ENCODE measurements around the gene ITLN2.
"Not testable (repeated sequence)": the region's sequence is repeated elsewhere in the genome, so short reads cannot be mapped to it uniquely, and the experiment has no call there.

Gene ITLN2

DNA sequence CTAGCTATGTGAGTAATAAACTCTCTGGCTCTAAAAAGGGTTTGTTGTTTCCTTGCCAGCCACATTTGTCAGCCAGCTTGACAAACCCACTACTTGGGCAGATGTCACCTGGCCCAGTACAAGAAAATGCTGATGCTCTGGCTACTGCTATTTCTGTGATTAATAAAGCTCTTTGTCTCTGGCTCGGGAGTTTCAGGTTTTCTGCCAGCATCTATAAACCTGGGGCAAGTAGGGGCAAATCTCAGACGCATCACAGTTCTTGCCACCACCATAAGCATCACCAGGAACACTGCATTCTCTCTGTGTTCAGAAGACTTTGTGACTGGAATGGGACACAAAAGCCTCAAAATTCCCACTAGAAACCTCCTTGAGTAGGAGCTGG, 2.5 kb downstream of the ITLN2 start:
- no peak for DNase-seq

DNA sequence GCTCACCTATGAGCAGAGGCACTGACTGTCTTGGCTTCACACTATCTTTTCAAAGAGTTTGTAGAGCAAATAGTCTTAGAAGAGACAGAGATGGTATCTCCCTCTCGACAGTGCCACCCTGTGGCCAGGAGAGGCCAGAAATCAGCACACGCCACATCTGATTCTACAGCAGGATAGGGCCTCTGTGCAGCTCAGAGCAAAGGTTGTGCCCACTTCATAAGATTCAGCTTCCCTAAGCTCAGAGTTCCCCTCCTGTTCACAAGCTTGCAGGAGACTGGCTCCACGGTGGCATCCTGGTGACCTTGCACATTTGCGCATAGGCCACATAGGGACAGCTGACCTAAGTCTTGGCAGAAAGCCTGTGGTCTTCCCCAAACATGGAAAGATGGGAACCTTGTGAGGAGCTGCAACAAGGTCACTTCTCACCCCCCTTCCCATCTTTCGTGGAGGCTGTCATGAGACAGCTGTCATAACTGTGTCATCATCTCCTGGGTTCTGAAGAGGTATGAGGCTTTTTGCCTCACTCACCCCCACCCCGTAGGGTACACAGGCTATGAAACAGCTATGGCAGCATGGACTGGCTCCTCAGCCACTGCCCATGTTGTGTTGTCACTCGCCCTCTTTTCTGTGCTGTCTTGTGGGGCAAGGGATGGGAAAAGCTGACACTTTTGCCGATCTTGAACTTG, 3.0 kb downstream of the ITLN2 start:
- DNase-seq, result no peak

DNA sequence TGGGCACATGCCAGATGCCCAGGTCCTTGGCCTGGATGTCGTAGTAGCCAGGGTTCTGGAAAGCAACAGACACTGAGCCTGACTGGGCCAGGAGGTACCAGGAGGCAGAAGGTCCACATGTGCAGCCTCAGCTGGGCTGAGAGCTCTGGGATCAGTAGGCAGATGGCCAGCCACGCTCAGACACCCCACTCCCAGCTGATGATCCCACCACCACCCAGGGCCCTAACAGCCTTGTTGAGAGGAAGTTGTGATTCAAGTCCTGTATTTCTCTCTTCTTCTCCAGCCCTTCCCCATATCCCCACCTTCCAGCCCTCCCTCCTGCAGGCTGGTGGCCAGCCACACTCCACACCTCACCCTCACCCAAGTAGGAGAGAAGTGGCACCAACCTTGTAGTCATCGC, 4.0 kb downstream of the ITLN2 start:
- DNase-seq, result no peak

DNA sequence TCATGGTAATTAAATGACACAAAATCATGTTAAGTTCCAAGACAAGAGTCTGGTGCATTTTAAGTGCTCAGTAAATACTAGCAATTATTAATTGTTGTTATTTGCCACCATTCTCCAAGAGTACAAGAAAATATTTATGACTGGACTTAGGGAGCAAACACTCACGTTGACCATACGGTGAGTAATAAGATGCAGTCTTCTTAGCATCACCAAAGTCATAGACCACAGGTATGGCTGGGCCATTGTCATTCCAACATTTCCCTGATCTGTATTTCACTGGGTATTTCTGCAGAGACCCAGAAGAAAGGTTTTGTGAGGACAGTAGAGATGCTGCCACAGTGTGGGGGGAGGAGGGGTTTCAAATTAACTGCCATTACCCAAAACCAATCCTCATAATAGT, 4.7 kb downstream of the ITLN2 start:
- no peak for DNase-seq

DNA sequence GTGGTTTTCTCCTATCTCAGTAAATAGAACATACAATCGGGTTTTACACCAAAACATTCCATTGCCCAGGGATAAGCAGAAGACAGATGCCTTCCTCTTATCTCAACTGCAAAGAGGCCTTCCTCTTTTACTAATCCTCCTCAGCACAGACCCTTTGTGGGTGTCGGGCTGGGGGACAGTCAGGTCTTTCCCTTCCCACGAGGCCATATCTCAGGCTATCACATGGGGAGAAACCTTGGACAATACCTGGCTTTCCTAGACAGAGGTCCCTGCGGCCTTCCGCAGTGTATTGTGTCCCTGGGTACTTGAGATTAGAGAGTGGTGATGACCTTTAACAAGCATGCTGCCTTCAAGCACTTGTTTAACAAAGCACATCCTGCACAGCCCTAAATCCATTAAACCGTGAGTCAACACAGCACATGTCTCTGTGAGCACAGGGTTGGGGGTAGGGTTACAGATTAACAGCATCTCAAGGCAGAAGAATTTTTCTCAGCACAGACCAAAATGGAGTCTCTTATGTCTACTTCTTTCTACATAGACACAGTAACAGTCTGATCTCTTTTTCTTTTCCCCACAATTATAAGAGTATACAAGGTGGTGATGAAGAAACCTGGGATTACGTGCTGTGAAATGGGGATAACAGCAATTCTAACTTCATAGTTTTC, 5.3 kb downstream of the ITLN2 start:
- not testable (repeated sequence) for DNase-seq

DNA sequence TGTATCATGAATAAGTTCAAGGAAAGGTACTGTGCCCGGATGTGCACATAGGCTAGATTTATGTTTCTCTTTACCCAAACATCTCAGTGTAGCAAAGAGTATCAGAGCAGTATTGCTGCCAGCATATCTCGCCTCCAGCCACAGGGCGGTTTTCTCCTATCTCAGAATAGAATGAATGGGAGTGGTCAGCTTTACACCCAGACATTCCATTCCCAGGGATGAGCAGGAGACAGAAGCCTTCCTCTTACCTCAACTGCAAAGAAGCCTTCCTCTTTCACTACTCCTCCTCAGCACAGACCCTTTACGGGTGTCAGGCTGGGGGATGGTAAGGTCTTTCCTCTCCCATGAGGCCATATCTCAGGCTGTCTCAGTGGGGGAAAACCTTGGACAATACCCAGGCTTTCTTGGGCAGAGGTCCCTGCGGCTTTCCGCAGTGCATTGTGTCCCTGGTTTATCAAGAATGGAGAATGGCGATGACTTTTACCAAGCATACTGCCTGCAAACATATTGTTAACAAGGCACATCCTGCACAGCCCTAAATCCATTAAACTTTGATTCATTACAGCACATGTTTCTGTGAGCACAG, 7.3 kb downstream of the ITLN2 start:
- DNase-seq, result not testable (repeated sequence)

DNA sequence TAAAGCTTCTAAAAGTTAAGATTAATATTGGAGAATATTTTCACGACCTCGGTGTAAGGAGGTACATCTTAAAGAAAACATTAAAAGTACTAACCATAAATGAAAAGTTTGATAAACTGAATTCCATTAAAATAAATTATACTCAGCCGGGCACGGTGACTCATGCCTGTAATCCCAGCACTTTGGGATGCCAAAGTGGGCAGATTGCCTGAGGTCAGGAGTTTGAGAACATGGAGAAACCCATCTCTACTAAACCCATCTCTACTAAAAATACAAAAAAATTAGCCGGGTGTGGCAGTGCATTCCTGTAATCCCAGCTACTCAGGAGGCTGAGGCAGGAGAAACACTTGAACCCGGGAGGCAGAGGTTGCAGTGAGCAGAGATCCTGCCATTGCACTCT, 8.7 kb downstream of the ITLN2 start:
- DNase-seq, result not testable (repeated sequence)

DNA sequence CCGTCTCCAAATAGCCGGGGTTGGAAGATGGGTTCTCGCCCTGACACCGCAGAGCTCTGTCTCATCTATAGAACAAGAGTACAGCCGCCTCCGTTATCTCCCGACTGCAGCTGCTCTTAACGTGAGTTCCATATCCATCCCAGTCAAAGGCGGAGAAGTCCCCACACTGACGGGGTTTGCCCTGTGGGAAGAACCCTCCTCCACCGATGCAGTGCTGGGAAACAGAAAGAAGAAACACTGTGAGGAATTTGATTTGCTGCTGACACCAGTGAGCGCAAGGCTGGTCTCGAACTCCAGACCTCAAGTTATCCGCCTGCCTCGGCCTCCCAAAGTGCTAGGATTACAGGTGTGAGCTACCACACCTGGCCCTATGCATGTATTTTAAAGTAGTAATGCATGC, 9.5 kb downstream of the ITLN2 start:
- DNase-seq, result no peak

DNA sequence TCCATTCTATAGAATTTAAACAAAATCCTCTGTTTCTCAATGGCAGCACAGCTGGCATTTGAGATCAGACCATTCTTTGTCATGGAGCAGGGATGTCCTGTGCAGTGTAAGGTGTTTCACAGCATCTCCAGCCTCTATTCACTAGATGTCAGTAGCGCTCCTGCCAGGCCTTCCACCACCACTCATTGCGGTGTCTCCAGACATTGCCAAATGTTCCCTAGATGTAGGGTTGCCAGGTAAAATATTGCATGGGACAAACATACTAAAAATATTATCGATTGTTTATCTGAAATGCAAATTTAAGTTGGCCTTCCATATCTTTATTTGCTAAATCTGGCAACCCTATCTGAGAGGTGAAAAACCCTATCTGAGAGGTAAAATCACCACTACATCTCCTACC, 11.7 kb downstream of the ITLN2 start:
- no peak for DNase-seq

DNA sequence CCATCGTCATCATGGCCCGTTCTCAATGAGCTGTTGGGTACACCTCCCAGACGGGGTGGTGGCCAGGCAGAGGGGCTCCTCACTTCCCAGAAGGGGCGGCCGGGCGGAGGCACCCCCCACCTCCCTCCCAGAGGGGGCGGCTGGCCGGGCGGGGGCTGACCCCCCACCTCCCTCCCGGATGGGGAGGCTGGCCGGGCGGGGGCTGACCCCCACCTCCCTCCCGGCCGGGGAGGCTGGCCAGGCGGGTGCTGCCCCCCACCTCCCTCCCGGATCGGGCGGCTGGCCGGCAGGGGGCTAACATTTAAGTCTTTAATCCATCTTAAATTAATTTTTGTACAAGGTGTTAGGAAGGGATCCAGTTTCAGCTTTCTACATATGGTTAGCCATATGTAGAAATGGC, 17.9 kb downstream of the ITLN2 start:
- DNase-seq, result not testable (repeated sequence)

DNA sequence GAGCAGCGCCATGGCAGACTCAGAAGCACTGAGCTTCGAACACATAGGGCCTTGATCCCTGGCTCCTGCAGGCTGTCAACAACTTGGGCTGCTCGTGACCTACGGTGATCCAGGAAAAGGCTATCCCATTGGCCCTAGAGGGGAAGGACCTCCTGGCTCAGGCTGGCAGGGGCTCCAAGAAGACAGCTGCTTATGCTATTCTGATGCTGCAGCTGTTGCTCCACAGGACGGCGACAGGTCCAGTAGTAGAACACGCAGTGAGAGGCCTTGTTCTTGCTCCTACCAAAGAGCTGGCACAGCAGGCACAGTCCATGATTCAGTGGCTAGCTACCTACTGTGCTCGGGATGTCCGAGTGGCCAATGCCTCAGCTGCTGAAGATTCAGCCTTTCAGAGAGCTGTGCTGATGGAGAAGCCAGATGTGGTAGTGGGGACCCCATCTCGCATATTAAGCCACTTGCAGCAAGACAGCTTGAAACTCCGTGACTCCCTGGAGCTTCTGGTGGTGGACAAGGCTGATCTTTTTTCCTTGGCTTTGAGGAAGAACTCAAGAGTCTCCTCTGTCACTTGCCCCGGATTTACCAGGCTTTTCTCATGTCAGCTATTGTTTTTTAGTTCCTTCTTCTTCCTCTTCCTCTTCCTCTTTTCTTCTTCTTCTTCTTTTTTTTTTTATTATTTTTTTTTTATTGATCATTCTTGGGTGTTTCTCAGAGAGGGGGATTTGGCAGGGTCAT, 18.9 kb downstream of the ITLN2 start:
- DNase-seq, result no peak

DNA sequence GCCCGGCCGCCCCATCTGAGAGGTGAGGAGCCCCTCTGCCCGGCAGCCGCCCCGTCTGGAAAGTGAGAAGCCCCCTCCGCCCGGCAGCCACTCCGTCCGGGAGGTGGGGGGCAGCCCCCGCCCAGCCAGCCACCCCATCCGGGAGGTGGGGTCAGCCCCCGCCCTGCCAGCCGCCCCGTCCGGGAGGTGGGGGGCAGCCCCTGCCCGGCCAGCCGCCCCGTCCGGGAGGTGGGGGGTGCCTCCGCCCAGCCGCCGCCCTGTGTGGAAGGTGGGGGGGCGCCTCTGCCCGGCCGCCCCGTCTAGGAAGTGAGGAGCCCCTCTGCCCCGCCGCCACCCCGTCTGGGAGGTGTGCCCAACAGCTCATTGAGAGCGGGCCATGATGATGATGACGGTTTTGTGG, 21.3 kb downstream of the ITLN2 start:
- not testable (repeated sequence) for DNase-seq

DNA sequence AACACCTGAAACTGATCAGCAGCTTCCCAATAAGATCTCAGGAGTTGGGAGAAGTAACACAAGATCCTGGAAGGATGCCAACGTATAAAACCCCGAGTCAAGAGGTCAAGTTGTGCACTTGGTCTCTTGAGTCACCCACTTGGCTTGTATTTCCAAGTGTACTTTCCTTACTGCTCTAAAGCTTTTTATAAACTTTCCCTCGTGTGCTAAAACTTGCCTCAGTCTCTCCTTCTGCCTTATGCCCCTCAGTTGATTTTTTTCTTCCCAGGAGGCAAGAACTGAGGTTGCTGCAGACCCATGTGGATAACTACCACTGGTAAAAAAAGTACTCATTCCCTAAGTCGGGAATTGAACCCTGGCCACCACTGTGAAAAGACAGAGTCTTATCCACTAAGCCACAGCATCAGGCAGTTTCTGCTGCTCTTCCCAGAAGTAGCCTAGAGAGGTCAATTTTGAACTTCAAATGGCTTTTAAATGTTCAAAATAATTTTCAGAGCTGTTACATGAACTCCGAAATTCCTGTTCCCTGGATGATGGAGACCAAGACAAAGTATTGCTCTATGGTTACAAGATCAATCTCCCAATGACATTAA, 28.9 kb downstream of the ITLN2 start:
- DNase-seq, result no peak

DNA sequence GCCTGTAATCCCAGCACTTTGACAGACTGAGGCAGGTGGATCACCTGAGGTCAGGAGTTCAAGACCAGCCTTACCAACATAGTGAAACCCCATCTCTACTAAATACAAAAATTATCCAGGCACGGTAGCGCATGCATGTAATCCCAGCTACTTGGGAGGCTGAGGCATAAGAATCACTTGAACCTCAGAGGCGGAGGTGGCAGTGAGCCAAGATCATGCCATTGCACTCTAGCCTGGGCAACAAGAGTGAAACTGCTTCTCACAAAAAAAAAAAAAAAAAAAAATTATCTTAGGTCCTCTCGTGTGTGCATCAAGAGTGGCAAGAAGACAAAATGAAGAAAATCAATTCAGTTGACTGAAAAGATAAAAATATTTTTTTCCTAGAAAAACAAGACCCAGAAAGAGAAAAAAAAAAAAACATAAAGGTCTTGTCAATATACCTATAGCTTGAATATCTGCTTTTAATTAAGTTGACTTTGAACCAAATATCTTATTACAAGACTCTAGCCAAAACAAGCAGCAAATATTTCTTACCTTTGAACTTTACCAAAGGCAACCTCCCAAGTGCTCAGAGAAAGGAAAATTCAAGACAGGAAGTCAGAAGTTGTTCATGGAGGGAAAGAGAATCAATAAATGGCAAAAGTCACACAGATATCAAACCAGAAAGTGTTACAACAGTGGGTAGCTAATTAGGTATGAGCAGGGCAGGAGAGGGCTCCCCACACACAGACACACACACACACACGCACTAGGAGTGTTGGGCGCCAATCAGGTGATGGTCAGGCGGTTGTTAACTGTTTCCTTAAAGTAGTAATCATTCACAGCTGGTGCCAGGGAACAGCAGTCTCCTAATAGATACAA, 29.6 kb downstream of the ITLN2 start:
- no peak for DNase-seq

DNA sequence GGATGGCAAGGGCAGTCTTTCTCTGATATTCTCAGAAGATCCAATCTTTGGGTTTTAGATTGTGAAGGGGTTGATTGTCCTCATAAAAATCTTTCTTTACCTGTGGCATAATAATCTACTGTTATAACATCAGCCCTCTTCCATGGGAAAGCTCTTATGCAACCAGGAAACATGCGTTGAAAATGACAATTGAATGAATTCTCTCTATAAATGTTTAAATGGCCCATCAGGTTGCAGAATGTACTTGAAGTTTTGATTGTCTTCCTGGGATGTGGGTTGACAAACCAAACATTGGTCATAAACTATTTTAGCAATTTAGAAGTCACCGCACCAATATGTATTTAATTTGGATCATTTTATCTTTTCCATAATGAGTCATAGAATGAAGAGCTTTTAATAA, 37.9 kb downstream of the ITLN2 start:
- DNase-seq, result no peak

DNA sequence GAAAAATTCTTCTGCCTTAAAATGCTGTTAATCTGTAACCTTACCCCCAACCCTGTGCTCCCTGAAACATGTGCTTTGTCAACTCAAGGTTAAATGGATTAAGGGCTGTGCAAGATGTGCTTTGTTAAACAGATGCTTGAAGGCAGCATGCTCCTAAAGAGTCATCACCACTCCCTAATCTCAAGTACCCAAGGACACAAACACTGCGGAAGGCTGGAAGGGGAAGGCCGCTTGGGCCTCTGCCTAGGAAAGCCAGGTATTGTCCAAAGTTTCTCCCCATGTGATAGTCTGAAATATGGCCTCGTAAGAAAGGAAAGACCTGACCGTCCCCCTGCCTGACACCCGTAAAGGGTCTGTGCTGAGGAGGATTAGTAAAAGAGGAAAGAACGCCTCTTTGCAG, 41.4 kb downstream of the ITLN2 start:
- not testable (repeated sequence) for DNase-seq

DNA sequence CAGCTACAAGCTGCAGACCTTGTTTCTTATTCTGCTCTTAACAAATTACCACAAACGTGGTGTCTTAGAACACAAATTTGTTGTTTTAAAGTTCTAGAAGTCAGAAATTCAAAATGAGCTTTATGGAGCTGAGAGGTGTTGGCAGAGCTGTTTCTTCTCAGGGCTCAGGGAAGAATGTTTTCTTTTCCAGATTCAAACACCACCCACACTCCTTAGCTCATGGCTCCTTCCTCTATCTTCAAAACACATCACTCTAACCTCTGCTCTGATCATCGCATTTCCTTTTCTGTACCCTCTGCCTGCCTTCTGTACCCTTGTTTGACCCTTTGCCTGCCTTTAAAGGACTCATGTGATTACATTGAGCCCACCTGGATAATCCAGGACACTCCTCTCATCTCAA, 42.7 kb downstream of the ITLN2 start:
- DNase-seq, result no peak

DNA sequence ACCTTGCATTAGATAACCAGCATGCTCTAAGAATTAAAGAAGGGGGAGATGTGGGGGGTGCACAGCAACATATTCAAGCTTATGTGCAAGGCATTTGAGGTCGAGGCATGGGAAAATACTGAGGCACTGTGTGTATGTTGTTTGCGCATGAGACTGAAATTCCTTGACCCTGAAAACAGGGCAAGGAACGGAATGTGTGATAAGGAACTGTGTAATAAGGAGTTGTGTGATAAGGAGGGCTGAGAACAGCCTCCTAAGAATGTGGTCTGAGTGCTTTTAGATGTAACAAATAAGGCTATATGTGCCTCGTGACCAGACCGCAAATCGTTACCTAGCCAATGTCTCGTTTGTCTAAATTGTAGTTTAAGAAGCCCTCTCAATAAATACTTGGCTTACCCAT, 43.2 kb downstream of the ITLN2 start:
- DNase-seq, result no peak

DNA sequence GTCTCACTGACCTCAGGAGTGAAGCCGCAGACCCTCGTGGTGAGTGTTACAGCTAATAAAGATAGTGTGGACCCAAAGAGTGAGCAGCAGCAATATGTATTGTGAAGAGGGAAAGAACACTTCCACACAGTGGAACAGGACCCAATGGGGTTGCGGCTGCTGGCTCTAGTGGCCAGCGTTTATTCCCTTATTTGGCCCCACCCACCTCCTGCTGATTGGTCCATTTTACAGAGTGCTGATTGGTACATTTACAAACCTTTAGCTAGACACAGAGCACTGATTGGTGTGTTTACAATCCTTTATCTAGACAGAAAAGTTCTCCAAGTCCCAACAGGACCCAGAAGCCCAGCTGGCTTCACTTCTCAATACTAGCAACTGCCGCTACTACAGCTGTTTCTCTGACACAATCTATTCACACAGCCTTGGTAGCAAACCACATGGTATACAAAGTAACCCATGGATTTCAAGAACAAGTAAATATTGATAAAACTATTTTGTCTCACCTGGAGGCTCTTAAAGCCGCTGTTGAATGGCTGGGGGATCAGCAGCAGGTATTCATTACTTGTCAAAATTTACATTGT, 44.3 kb downstream of the ITLN2 start:
- no peak for DNase-seq

DNA sequence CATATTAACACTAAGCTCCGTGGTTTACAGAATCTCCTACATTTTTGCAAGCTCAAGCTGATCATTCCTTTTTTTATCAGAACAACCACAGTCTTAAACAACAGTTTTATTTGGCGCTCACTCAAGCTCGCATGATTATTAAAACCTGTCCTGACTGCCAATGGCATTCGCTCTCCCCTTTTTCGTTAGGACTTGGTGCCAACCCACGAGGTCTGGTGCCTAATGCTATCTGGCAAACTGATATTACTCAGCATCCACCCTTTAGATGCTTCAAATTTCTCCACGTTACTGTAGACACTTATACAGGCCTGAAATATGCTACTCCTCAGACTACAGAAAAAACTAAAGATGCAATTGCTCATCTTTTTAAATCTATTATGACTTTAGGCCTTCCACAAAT, 46.6 kb downstream of the ITLN2 start:
- no peak for DNase-seq

DNA sequence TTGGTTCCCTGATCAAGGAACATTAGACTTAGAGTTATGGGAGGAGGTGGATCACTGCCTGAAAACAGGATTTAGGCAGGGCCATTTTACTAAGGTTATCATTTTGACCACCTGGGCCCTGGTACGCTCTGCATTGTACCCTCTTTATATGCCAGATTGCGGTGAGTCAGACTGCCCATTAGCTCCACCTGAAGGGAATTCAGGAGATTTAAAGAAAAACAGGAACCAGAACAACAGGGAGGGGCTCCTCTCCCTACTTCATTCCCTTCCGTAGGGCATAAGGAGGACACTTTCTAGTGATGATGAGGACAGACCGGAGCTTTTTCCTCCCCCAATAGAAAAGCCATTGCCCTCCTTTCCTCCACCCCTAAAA, 49.0 kb downstream of the ITLN2 start:
- no peak for DNase-seq

Data from NCI-H2081 treated with DMSO at 0.1 percent for 48 hours (cell line).